GM19025 (cell line): ENCODE results near the gene NCAPD3.
A peak's percentile ranks its signal among the peaks of the same experiment; 100 is the strongest.

Experiments used
- ATAC-seq: cut with Tn5 transposase; IDR thresholded peaks from one replicate; pipeline ENCODE4 v1.9.1; 2021; ENCODE audit warnings: mild to moderate bottlenecking, low read depth, moderate library complexity; ENCODE audit not compliant: unreplicated experiment

NCAPD3 gene

GRCh38 chr11:134252346-134253187 lies 28.8 kb upstream of the NCAPD3 start:
- no peak for ATAC-seq

GRCh38 chr11:134250675-134251074 lies 26.9 kb upstream of the NCAPD3 start:
- no peak for ATAC-seq

- no peak for ATAC-seq
Observed at GRCh38 chr11:134250246-134250645, 26.5 kb upstream of the NCAPD3 start.

- no peak for ATAC-seq
Observed at GRCh38 chr11:134248910-134249480, 25.2 kb upstream of the NCAPD3 start.

GRCh38 chr11:134246678-134247077 lies 22.9 kb upstream of the NCAPD3 start:
- no peak for ATAC-seq

- ATAC-seq: no peak
Observed at GRCh38 chr11:134246100-134246499, 22.3 kb upstream of the NCAPD3 start.

- ATAC-seq: no peak
Observed at GRCh38 chr11:134245434-134245833, 21.7 kb upstream of the NCAPD3 start.

GRCh38 chr11:134244593-134244992 lies 20.8 kb upstream of the NCAPD3 start:
- peak; percentile 69 for ATAC-seq

GRCh38 chr11:134243913-134244312 lies 20.1 kb upstream of the NCAPD3 start:
- ATAC-seq: no peak

- ATAC-seq: no peak
Observed at GRCh38 chr11:134242376-134242775, 18.6 kb upstream of the NCAPD3 start.

- ATAC-seq: no peak
Observed at GRCh38 chr11:134240592-134240991, 16.8 kb upstream of the NCAPD3 start.

GRCh38 chr11:134238956-134239355 lies 15.2 kb upstream of the NCAPD3 start:
- no peak for ATAC-seq

GRCh38 chr11:134237557-134237922 lies 13.8 kb upstream of the NCAPD3 start:
- ATAC-seq: no peak

- no peak for ATAC-seq
Observed at GRCh38 chr11:134236834-134237556, 13.2 kb upstream of the NCAPD3 start.

GRCh38 chr11:134235399-134235798 lies 11.6 kb upstream of the NCAPD3 start:
- no peak for ATAC-seq

GRCh38 chr11:134233729-134234179 lies 10.0 kb upstream of the NCAPD3 start:
- no peak for ATAC-seq

GRCh38 chr11:134231958-134232659 lies 8.3 kb upstream of the NCAPD3 start:
- ATAC-seq: no peak

- no peak for ATAC-seq
Observed at GRCh38 chr11:134230339-134230738, 6.6 kb upstream of the NCAPD3 start.

- no peak for ATAC-seq
Observed at GRCh38 chr11:134229126-134229790, 5.5 kb upstream of the NCAPD3 start.

- ATAC-seq: peak; percentile 48
Observed at GRCh38 chr11:134228625-134229024, 4.9 kb upstream of the NCAPD3 start.
